Esophagus squamous epithelium (tissue), 4 donors: ENCODE measurements around the gene RAN.

Experiments used
- POLR2A ChIP-seq, 4 donors: fragments of 450-650 bp; IDR thresholded peaks; one replicate each; pipeline ENCODE4 v1.6.1; 2017; ENCODE audit warnings: antibody characterized with exemption in 4 of 4, mild to moderate bottlenecking in 4 of 4, moderate library complexity in 3 of 4
- TF ChIP-seq, protein P1 (sequence below), 6 experiments: fragments of 450-650 bp in 4 of 6; fragments of 200-600 bp in 2 of 6; sonication (generic) in 2 of 6; IDR thresholded peaks; one replicate each; pipeline ENCODE4 v1.5.1; 2016 to 2019; ENCODE audit warnings: antibody characterized with exemption in 6 of 6, mild to moderate bottlenecking in 4 of 6, moderate library complexity in 4 of 6

DNA sequence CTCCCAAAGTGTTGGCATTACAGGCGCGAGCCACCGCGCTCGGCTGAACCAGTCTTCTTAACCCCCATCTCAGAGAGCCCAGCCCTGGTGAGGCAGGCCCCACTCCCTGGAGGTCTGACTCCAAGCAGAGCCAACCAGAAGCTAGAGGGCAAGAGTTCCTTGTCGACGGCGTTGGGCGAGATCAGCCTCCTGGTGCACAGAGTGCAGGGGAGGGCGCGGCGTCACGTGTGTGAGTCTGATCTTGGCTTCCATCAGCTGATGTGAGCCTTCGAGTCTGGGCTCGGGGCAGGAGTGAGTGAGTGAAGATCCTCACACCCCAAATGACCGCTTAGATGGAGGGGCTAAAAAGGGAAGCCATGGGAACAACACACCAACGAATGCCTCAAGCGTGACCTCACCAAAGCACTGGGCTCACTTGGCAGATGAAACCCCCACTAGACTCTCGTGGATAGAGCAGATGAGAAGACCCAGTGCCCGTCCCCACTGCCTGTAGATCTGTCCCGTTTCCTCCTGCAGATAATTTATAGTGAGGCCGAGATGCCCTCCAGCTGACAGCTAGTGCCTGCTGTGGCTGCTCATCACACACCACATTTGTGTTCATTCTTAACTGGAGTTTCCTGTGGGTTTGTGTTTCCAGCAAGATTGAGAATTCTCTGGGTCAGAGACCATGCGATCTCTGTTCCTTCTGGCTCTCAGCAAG lies 53.2 kb downstream of the RAN start:
- TF ChIP-seq, protein P1, sequence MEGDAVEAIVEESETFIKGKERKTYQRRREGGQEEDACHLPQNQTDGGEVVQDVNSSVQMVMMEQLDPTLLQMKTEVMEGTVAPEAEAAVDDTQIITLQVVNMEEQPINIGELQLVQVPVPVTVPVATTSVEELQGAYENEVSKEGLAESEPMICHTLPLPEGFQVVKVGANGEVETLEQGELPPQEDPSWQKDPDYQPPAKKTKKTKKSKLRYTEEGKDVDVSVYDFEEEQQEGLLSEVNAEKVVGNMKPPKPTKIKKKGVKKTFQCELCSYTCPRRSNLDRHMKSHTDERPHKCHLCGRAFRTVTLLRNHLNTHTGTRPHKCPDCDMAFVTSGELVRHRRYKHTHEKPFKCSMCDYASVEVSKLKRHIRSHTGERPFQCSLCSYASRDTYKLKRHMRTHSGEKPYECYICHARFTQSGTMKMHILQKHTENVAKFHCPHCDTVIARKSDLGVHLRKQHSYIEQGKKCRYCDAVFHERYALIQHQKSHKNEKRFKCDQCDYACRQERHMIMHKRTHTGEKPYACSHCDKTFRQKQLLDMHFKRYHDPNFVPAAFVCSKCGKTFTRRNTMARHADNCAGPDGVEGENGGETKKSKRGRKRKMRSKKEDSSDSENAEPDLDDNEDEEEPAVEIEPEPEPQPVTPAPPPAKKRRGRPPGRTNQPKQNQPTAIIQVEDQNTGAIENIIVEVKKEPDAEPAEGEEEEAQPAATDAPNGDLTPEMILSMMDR (IDR thresholded peaks at IDR 0.05) = no peak
- TF ChIP-seq POLR2A (IDR thresholded peaks at IDR 0.05) = no peak
